ENCODE data around the gene BORCS5. TPM values are rescaled to one million over a fixed set of nuclear protein-coding genes. Genes with fewer than 3 reads are reported as not detected.

The BORCS5 gene
- total and polyA plus RNA-seq, 2 of the 4 experiments (the other 2 are of a cell fraction): 14.4 to 18.3 TPM

DNA sequence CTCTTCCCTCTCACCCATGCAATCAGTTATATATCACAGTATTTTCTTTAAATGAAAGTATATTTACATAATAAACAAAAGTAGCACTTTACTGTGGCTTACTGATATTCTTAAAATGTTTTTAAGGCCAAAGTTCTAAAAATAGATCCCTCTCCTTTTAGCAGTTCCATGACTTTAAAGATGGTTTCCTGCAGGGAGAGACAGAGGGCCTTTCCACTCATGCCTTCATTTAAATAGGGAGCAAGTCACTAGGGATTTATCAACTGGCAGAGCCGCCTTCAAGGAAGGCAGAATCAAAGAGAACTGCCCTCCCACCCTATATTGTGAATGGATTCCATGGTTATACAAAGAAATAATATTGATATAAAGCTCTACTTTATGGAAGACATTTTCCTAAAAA, 150.2 kb downstream of the BORCS5 start:
- Histone ChIP-seq H2BK120ac (ENCODE audit: low read depth, low read length) (no peak overlapping the region), H4K8ac (ENCODE audit: low read depth in 2 of 2, low read length in 2 of 2) (no peak overlapping the region), H3K27ac (ENCODE audit: insufficient read depth, low read length) (no peak overlapping the region), H3K36me3 (ENCODE audit: control insufficient read depth, insufficient read depth, low read length) (no peaks in the 10 kb centered on the region), H3K4me1 (ENCODE audit: control insufficient read depth, insufficient read depth, low read length) (peaks cover 18% of the 10 kb centered on the region), H2BK5ac (ENCODE audit: low read depth, low read length, poor library complexity, severe bottlenecking) (peak overlapping the region; percentile 71), H2BK15ac (ENCODE audit: low read depth, low read length) (no peak overlapping the region), H4K5ac (ENCODE audit: low read depth, low read length) (no peak overlapping the region), H4K91ac (ENCODE audit: insufficient read depth, low read depth, low read length) (no peak overlapping the region), H3K18ac (ENCODE audit: low read depth, low read length) (no peak overlapping the region), H3K23ac (ENCODE audit: low read depth, low read length) (no peak overlapping the region), H2BK20ac (ENCODE audit: low read depth, low read length) (no peak overlapping the region), H2AK9ac (replicated peaks; ENCODE audit: low read depth, low read length, poor library complexity) (no peak overlapping the region), H3K9me3 (ENCODE audit: control insufficient read depth, insufficient read depth, low read length) (no peaks in the 10 kb centered on the region), H3K4me2 (ENCODE audit: low read depth, low read length) (peak overlapping the region; percentile 78; the same call in 1 of the 2 replicates), H3K9me1 (ENCODE audit: insufficient read depth, low read length) (peaks cover 13% of the 10 kb centered on the region), H3K4ac (ENCODE audit: low read depth, low read length) (no peak overlapping the region), H3K56ac (ENCODE audit: extremely low read depth, insufficient read depth, low read length) (no peak overlapping the region), H4K20me1 (ENCODE audit: insufficient read depth, low read length) (peaks cover 3% of the 10 kb centered on the region; the same call in 1 of the 2 replicates), H3K4me3 (ENCODE audit: insufficient read depth, low read depth, low read length) (no peak overlapping the region), H3K27me3 (ENCODE audit: control insufficient read depth, insufficient read depth, low read length) (no peaks in the 10 kb centered on the region), H2AFZ (replicated peaks; ENCODE audit: low read length, poor library complexity) (no peak overlapping the region), H2AK5ac (ENCODE audit: low read depth, low read length) (no peak overlapping the region), H3K14ac (replicated peaks; ENCODE audit: low read depth, low read length) (no peak overlapping the region), H3K9ac (ENCODE audit: low read depth, low read length) (no peak overlapping the region), H3K79me1 (ENCODE audit: low read depth in 1 of 2, low read length in 2 of 2) (peaks cover 19 to 56% of the 10 kb centered on the region in 2 experiments)
- BruUV-seq (replicated peaks): no TSS peak
- in situ Hi-C loops (cut with MboI; ENCODE audit: low sequenced_read_pairs): no loop called here
- WGBS, 2 experiments (ENCODE audit: extremely low coverage in 2 of 2, insufficient read length in 1 of 2): no CpG with 5 or more reads among the region's 1 CpG
- ATAC-seq (ENCODE audit: low read depth): no peak
- intact Hi-C loops (cut with micrococcal nuclease): loop anchor here (5.0 kb wide), 3 partner anchors 55 to 150 kb away; partner anchors contain the start of gene DUSP16
- DNase-seq: no peak
- ChIA-PET CTCF (interaction anchor here (1.5 kb wide), 1 partner anchor 11 kb away, joined by 3 read pairs; no protein-coding TSS in a partner anchor), POLR2A (ENCODE audit: unreplicated experiment) (no interaction called here)
- dilution Hi-C loops (cut with HindIII; ENCODE audit: low sequenced_read_pairs, unreplicated experiment): no loop called here
- TF ChIP-seq RAD21 (IDR thresholded peaks at IDR 0.05; ENCODE audit: low read length) (no peak), FOS (IDR thresholded peaks at IDR 0.05; ENCODE audit: low read depth, low read length) (no peak), SMC3 (IDR thresholded peaks at IDR 0.05; ENCODE audit: low read depth, low read length) (no peak), CEBPB (IDR thresholded peaks at IDR 0.05; ENCODE audit: low read depth, low read length) (no peak), RCOR1 (IDR thresholded peaks at IDR 0.05; ENCODE audit: insufficient replicate concordance, low read length) (no peak), RFX5 (IDR thresholded peaks at IDR 0.05; ENCODE audit: low read depth, low read length) (no peak), POLR2A (IDR thresholded peaks at IDR 0.05; ENCODE audit: low read depth, low read length) (no peak), MAZ (IDR thresholded peaks at IDR 0.05; ENCODE audit: borderline replicate concordance, low read depth, low read length) (no peak), MXI1 (IDR thresholded peaks at IDR 0.05; ENCODE audit: borderline replicate concordance, low read depth, low read length) (no peak), NFE2L2 (IDR thresholded peaks at IDR 0.05; ENCODE audit: low read depth, low read length) (no peak), MAFK (IDR thresholded peaks at IDR 0.05; ENCODE audit: low read depth, low read length) (no peak), CHD1 (IDR thresholded peaks at IDR 0.05; ENCODE audit: low read depth, low read length) (no peak)
- TF ChIP-seq, protein P1, sequence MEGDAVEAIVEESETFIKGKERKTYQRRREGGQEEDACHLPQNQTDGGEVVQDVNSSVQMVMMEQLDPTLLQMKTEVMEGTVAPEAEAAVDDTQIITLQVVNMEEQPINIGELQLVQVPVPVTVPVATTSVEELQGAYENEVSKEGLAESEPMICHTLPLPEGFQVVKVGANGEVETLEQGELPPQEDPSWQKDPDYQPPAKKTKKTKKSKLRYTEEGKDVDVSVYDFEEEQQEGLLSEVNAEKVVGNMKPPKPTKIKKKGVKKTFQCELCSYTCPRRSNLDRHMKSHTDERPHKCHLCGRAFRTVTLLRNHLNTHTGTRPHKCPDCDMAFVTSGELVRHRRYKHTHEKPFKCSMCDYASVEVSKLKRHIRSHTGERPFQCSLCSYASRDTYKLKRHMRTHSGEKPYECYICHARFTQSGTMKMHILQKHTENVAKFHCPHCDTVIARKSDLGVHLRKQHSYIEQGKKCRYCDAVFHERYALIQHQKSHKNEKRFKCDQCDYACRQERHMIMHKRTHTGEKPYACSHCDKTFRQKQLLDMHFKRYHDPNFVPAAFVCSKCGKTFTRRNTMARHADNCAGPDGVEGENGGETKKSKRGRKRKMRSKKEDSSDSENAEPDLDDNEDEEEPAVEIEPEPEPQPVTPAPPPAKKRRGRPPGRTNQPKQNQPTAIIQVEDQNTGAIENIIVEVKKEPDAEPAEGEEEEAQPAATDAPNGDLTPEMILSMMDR (conservative IDR thresholded peaks at IDR 0.05; ENCODE audit: low read depth, low read length): no peak
- TF ChIP-seq, protein P2, sequence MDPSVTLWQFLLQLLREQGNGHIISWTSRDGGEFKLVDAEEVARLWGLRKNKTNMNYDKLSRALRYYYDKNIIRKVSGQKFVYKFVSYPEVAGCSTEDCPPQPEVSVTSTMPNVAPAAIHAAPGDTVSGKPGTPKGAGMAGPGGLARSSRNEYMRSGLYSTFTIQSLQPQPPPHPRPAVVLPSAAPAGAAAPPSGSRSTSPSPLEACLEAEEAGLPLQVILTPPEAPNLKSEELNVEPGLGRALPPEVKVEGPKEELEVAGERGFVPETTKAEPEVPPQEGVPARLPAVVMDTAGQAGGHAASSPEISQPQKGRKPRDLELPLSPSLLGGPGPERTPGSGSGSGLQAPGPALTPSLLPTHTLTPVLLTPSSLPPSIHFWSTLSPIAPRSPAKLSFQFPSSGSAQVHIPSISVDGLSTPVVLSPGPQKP (IDR thresholded peaks at IDR 0.05; ENCODE audit: borderline replicate concordance, low read depth, low read length): no peak
- TF ChIP-seq, protein P3, sequence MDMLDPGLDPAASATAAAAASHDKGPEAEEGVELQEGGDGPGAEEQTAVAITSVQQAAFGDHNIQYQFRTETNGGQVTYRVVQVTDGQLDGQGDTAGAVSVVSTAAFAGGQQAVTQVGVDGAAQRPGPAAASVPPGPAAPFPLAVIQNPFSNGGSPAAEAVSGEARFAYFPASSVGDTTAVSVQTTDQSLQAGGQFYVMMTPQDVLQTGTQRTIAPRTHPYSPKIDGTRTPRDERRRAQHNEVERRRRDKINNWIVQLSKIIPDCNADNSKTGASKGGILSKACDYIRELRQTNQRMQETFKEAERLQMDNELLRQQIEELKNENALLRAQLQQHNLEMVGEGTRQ (IDR thresholded peaks at IDR 0.05; ENCODE audit: low read depth, low read length): no peak

All from IMR-90 (cell line).